ENCODE data around the gene KRT13. TPM values are rescaled to one million over a fixed set of nuclear protein-coding genes. Genes with fewer than 3 reads are reported as not detected.

KRT13 gene
- total RNA-seq = 6.5 and 231 TPM in 2 replicates

DNA sequence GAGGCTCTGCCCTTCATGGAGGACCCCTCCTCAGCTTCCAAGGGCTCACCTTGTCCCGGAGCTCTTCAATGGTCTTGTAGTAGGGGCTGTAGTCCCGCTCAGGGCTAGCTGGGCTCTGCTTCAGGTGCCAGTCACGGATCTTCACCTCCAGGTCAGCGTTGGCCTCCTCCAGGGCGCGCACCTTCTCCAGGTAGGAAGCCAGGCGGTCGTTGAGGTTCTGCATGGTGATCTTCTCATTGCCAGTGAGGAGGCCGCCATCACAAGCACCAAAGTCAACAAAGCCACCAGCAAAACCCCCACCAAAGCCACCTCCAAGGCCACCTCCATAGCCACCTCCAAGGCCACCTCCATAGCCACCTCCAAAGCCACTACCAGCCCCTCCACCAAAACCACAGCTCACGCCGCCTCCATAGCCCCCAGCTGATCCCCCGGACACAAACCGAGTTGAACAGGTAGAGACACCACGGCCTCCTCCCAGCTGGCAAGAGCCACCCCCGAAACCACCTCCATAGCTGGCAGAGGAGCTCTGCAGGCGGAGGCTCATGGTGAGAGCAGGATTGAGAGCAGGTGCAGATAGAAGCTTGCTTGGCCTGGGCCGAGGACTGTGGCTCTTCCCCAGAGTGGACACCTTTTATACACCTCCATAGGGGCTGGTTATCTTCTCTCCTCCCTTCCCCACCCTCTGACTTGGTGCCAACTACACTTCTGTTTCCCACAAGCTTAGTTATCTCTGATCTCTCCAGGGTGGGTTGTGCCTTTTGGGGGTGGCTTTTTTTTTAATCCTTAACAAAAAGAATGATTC lies at the start of gene KRT13:
Gene KRT13, minus strand, starts transcription at position 606 of the 802 bp plus-strand sequence. Its CDS starts 62 bp downstream, at position 544.

DNA sequence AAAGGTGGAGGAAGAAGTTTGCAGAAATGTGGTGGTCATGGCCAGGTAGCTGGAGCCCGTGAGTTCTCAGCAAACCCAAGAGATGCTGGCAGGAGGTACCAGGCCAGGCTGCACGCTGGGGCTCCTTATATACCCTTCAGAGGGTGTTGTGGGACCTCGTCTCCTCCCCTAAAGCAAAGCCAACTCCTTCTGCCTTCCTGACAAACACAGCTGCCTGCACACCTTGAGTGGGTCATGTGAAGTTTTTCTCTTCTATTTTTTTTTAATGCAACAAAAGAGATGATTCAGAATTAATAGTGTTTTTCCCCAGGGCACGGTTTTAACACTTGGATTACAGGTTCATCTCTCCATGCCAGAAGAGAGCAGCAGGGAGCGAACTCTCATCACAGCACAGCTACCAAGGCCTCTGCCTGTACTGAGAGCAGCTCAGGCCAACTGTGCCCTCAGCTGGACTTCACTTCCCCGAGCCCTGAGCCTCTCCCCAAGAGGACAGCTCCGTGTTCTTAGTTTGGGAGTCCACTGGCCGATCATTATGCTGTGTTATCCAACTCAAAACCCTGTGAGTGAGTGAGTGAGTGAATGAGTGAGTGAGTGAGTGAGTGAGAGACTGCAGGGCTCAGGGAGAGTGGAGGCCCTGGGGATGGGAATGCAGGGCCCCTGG lies 13.5 kb upstream of the KRT13 start, which contains the start of gene KRT15:
Gene KRT15, minus strand, starts transcription at position 102 of the 661 bp plus-strand sequence. Its CDS starts 63 bp downstream, at position 39.

DNA sequence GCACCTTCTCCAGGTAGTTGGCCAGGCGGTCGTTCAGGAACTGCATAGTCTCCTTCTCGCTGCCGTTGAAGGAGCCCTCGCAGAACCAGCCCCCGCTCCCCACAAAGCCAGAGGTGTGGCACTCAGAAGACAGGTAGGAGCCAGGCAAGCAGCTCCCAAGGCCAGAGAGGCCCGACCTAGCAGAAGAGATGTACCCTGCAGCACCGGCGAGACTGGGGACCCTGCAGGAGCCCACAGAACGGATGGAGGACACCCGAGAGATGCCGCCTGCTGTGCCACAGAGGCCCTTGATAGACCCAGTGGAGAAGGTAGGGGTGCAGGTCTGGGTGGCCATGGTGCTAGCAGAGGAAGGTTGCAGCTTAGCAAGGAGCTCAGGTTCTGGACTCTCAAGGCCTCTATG lies 15.9 kb downstream of the KRT13 start, which contains the start of gene KRT36:
Gene KRT36, minus strand, starts transcription at position 380 of the 400 bp plus-strand sequence. Its CDS starts 46 bp downstream, at position 334.

DNA sequence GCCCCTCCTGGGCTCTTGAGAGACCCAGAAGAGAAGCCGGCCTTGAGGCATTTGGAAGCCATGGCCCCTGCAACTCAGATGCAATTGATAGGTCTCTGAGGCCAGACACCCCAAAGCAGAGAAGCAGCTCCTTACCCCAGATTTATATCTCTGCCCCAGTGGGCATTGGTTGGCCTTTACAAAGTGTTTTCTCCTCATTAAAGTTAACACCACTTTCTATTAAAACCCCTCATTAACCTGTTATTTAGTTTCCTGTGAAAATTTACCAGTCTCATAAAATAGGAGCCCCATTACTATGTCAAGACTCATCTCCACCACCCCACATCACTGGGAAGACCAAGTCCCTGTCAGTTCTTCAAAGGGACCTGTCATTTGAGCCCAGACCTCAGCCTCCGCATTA lies 24.4 kb downstream of the KRT13 start, which contains the start of gene KRT35:
Gene KRT35, minus strand, starts transcription at position 116 of the 400 bp plus-strand sequence. Its CDS starts 54 bp downstream, at position 62.

DNA sequence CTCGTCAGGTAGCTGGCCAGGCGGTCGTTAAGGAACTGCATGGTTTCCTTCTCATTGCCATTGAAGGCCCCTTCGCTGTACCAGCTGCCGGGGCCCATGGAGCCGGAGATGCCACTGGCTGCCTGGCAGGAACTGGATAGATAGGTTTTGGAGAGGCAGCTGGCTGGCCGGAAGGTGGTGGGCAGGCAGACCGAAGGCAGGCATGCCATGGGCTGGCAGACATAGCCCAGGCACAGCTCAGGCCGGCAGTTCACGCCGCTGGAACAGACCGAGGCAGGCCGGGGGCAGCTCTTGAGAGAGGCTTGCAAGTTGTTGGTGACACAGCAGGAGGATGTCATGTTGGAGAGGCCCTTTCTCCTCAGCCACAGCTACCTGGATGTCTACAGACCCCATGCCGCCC lies 38.4 kb downstream of the KRT13 start, which contains the start of gene KRT32:
Gene KRT32, minus strand, starts transcription at position 399 of the 400 bp plus-strand sequence. Its CDS starts 61 bp downstream, at position 338.

Other genes starting within 250 kb of the KRT13 start
- gene KRTAP9-6, start 240.2 kb downstream of the KRT13 start, total RNA-seq = not detected in 2 replicates
- not detected in 2 replicates for gene KRTAP9-7, start 229.9 kb downstream of the KRT13 start, total RNA-seq
- not detected in 2 replicates for gene KRTAP29-1, start 202.8 kb downstream of the KRT13 start, total RNA-seq
- not detected in 2 replicates for gene KRTAP16-1, start 196.3 kb downstream of the KRT13 start, total RNA-seq
- not detected in 2 replicates for gene KRTAP17-1, start 189.9 kb downstream of the KRT13 start, total RNA-seq
- gene KRT33A, start 154.8 kb downstream of the KRT13 start, total RNA-seq = 0.28 and 0.68 TPM in 2 replicates
- 1.1 and 59.1 TPM in 2 replicates for gene KRT33B, start 135.8 kb downstream of the KRT13 start, total RNA-seq
- gene KRT34, start 123.3 kb downstream of the KRT13 start, total RNA-seq = 1.00 and 2.7 TPM in 2 replicates
- gene KRT31, start 108.0 kb downstream of the KRT13 start, total RNA-seq = 0.14 and 0.34 TPM in 2 replicates
- gene KRT37, start 81.0 kb downstream of the KRT13 start, total RNA-seq = 2.1 TPM in 1 of 2 replicates, not detected in the other
- gene KRT38, start 64.6 kb downstream of the KRT13 start, total RNA-seq = 0.07 TPM in 1 of 2 replicates, not detected in the other
- gene KRT32, start 38.2 kb downstream of the KRT13 start, total RNA-seq = not detected in 2 replicates
- not detected in 2 replicates for gene KRT35, start 24.5 kb downstream of the KRT13 start, total RNA-seq
- not detected in 2 replicates for gene KRT36, start 15.7 kb downstream of the KRT13 start, total RNA-seq
- gene KRT15, start 13.3 kb upstream of the KRT13 start, total RNA-seq = 38.3 and 63.4 TPM in 2 replicates
- 637 and 3,236 TPM in 2 replicates for gene KRT19, start 22.7 kb upstream of the KRT13 start, total RNA-seq
- gene KRT9, start 66.4 kb upstream of the KRT13 start, total RNA-seq = 0.21 and 0.34 TPM in 2 replicates
- 254 and 1,560 TPM in 2 replicates for gene KRT14, start 81.3 kb upstream of the KRT13 start, total RNA-seq
- gene KRT16, start 107.2 kb upstream of the KRT13 start, total RNA-seq = 2,627 and 3,653 TPM in 2 replicates
- gene KRT17, start 119.0 kb upstream of the KRT13 start, total RNA-seq = 27,930 and 28,043 TPM in 2 replicates
- 140 and 223 TPM in 2 replicates for gene EIF1, start 183.3 kb upstream of the KRT13 start, total RNA-seq
- 1.0 TPM in 1 of 2 replicates, not detected in the other for gene GAST, start 206.7 kb upstream of the KRT13 start, total RNA-seq
- gene HAP1, start 229.0 kb upstream of the KRT13 start, total RNA-seq = 1.4 and 5.1 TPM in 2 replicates